Effector memory CD8-positive, alpha-beta T cell (primary cell): ENCODE data around the gene RFPL3.
A peak's percentile ranks its signal among the peaks of the same experiment; 100 is the strongest.
"Not testable (repeated sequence)": the region's sequence is repeated elsewhere in the genome, so short reads cannot be mapped to it uniquely, and the experiment has no call there.

Experiments
- ATAC-seq: fragments of 150-1000 bp; cut with Tn5 transposase; replicated peaks from 2 replicates; pipeline ENCODE4 v1.10.0; 2021; ENCODE audit warnings: mild to moderate bottlenecking, moderate library complexity
- DNase-seq, 3 experiments: peaks; one replicate each; pipeline ENCODE4 v3.0.0; 2021
- H3K27ac Mint-ChIP-seq, 2 donors: one replicate each; pipeline ENCODE4 v1.8.0; 2022; ENCODE audit warnings: mild to moderate bottlenecking in 2 of 2, mixed read lengths in 2 of 2, moderate library complexity in 2 of 2
- H3K27me3 Mint-ChIP-seq, 2 donors: one replicate each; pipeline ENCODE4 v1.8.0; 2022; ENCODE audit warnings: mixed read lengths in 2 of 2
- H3K36me3 Mint-ChIP-seq: one replicate; pipeline ENCODE4 v1.8.0; 2022; ENCODE audit warnings: mild to moderate bottlenecking, moderate library complexity, mixed read lengths; ENCODE audit not compliant: insufficient read depth
- H3K4me1 Mint-ChIP-seq, 2 donors: one replicate each; pipeline ENCODE4 v1.8.0; 2022; ENCODE audit warnings: low read depth in 2 of 2, mixed read lengths in 2 of 2
- H3K4me3 Mint-ChIP-seq, 2 donors: one replicate each; pipeline ENCODE4 v1.8.0; 2022; ENCODE audit warnings: mild to moderate bottlenecking in 2 of 2, mixed read lengths in 2 of 2, moderate library complexity in 2 of 2
- H3K9me3 Mint-ChIP-seq, 2 donors: one replicate each; pipeline ENCODE4 v1.8.0; 2022; ENCODE audit warnings: mixed read lengths in 2 of 2

Gene RFPL3

DNA sequence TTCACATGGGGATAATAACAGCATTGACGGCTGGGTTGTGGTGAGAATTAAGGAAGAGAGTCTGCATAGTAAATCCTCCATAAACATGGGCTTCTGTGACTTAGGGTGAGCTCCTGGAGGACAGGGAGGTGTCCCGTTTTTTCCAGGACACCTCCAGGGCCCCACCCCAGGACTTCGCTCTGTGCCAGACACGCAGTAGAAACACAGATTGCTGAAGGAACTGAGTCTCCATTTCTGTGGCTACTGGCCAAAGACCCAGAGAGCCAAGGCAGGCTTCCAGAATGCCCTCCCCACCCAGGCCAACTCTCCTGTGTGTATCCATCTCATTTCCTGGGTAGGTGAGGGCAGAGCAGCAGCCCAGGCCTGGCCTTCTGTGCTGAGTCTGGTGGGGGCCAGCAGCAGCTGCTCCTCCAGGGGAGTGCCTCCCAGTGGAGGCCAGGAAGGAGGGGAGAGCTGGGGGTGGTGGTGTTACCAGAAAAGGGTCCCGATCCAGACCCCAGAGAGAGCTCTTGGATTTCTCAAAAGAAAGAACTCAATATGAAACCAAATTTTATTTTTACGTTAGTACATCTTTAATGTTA, 9.5 kb upstream of the RFPL3 start:
- no peak overlapping the region for H3K4me3 Mint-ChIP-seq
- no peaks in the 10 kb centered on the region for H3K4me1 Mint-ChIP-seq
- ATAC-seq (no peak), DNase-seq (no peak)
- H3K9me3 Mint-ChIP-seq: no peaks in the 10 kb centered on the region
- no peaks in the 10 kb centered on the region for H3K36me3 Mint-ChIP-seq
- H3K27me3 Mint-ChIP-seq: peaks cover 16 to 44% of the 10 kb centered on the region in 2 donors
- no peak overlapping the region for H3K27ac Mint-ChIP-seq

DNA sequence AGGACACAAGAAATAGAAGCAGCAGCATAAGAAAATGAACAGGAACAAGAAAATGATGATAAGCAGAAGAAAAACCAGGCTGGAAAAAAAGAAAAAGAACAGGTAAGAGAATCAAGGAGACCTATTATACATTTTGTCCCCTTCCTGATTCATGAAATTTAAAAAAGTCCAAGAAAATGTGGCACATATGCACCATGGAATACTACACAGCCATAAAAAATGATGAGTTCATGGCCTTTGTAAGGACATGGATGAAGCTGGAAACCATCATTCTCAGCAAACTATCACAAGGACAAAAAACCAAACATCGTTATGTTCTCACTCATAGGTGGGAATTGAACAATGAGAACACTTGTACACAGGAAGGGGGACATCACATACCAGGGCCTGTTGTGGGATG, 5.8 kb upstream of the RFPL3 start:
- not testable (repeated sequence) for H3K4me3 Mint-ChIP-seq, H3K9me3 Mint-ChIP-seq, H3K36me3 Mint-ChIP-seq, ATAC-seq, DNase-seq, H3K4me1 Mint-ChIP-seq, H3K27ac Mint-ChIP-seq
- H3K27me3 Mint-ChIP-seq: peaks cover 0 to 32% of the 10 kb centered on the region in 2 donors

DNA sequence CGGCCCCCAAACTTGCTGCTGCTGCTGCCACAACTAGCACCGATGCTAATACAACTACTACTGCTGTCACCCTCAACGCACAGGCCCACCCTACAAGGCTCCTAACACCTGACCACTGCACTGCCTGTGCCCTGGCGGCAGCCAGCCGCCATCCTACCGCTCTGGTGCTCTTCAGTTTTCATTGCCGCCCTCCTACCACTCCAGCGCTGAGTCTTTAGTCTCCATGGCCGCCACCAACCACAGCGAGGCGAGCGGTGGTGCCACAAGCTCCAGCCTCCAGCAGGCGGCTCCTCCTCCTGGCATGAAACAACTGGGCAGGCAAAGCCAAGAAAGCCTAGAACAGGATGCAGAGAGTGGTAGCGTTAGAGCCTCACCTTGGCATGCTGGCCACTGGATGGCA, 5.0 kb upstream of the RFPL3 start:
- ATAC-seq: no peak
- no peaks in the 10 kb centered on the region for H3K9me3 Mint-ChIP-seq

DNA sequence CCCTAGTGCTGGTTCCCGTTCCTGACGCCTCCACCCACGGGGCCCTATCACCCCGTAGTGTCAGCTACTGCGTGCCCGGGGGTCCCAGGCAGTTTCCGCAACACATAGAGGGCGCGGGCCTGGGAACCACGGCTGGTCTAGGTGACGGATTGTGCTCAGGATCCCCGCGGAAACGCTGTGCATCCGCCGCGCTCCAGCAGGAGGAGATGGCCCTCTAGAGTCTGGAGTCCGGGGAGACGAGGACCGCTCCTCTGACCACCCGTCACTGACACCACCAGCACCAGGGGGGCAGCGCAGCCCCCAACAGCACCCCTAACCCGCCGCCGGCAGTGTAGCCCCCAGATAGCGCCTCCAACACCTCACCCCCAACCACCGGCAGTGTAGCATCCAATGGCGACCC, 4.4 kb upstream of the RFPL3 start:
- H3K36me3 Mint-ChIP-seq: no peaks in the 10 kb centered on the region
- DNase-seq (no peak), ATAC-seq (no peak)
- no peak overlapping the region for H3K27ac Mint-ChIP-seq
- no peaks in the 10 kb centered on the region for H3K4me1 Mint-ChIP-seq
- peaks cover 0 to 40% of the 10 kb centered on the region in 2 donors for H3K27me3 Mint-ChIP-seq
- no peak overlapping the region for H3K4me3 Mint-ChIP-seq
- no peaks in the 10 kb centered on the region for H3K9me3 Mint-ChIP-seq

More for the DNA sequence above, 5.0 kb upstream of the RFPL3 start:
- Mint-ChIP-seq H3K27ac (no peak overlapping the region), H3K4me1 (no peaks in the 10 kb centered on the region), H3K27me3 (peaks cover 0 to 40% of the 10 kb centered on the region in 2 donors), H3K4me3 (no peak overlapping the region), H3K36me3 (no peaks in the 10 kb centered on the region)
- DNase-seq: no peak

GRCh38 chr22:32353840-32354239, 3.8 kb upstream of the RFPL3 start:
- Mint-ChIP-seq H3K4me3 (no peak overlapping the region), H3K27ac (no peak overlapping the region), H3K36me3 (no peaks in the 10 kb centered on the region), H3K4me1 (no peaks in the 10 kb centered on the region), H3K27me3 (peaks cover 0 to 40% of the 10 kb centered on the region in 2 donors), H3K9me3 (no peaks in the 10 kb centered on the region)
- ATAC-seq (no peak), DNase-seq (no peak)

- Mint-ChIP-seq H3K9me3 (no peaks in the 10 kb centered on the region), H3K36me3 (no peaks in the 10 kb centered on the region), H3K27ac (no peak overlapping the region), H3K4me1 (no peaks in the 10 kb centered on the region), H3K27me3 (peaks cover 0 to 40% of the 10 kb centered on the region in 2 donors), H3K4me3 (no peak overlapping the region)
- no peak for DNase-seq
- no peak for ATAC-seq
Measured at GRCh38 chr22:32354360-32355351, 3.0 kb upstream of the RFPL3 start.

- Mint-ChIP-seq H3K27me3 (peaks cover 0 to 40% of the 10 kb centered on the region in 2 donors), H3K9me3 (no peaks in the 10 kb centered on the region), H3K4me3 (no peak overlapping the region), H3K27ac (no peak overlapping the region), H3K4me1 (no peaks in the 10 kb centered on the region), H3K36me3 (no peaks in the 10 kb centered on the region)
- no peak for ATAC-seq
- no peak for DNase-seq
Measured at GRCh38 chr22:32355760-32356159, 1.9 kb upstream of the RFPL3 start.

DNA sequence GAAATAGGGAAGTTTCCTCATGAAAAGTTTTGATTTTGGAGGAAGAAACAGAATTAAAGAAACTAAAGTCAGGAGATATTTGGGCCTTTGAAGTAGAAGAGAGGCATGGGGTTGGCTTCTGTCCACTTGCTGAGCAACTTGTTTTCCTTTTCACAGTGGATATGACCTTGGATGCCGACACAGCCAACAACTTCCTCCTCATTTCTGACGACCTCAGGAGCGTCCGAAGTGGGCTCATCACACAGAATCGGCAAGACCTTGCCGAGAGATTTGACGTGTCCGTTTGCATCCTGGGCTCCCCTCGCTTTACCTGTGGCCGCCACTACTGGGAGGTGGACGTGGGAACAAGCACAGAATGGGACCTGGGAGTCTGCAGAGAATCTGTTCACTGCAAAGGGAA, 2.4 kb downstream of the RFPL3 start:
- not testable (repeated sequence) for H3K4me1 Mint-ChIP-seq, H3K36me3 Mint-ChIP-seq, H3K4me3 Mint-ChIP-seq, DNase-seq, H3K27ac Mint-ChIP-seq, H3K9me3 Mint-ChIP-seq, ATAC-seq
- H3K27me3 Mint-ChIP-seq: peaks cover 15 to 19% of the 10 kb centered on the region in 2 donors

GRCh38 chr22:32361257-32361656, 3.6 kb downstream of the RFPL3 start:
- Mint-ChIP-seq H3K27ac (no peak overlapping the region), H3K9me3 (no peaks in the 10 kb centered on the region), H3K27me3 (peaks cover 24 to 30% of the 10 kb centered on the region in 2 donors), H3K4me1 (no peaks in the 10 kb centered on the region), H3K4me3 (no peak overlapping the region), H3K36me3 (no peaks in the 10 kb centered on the region)
- ATAC-seq (no peak), DNase-seq (no peak)

DNA sequence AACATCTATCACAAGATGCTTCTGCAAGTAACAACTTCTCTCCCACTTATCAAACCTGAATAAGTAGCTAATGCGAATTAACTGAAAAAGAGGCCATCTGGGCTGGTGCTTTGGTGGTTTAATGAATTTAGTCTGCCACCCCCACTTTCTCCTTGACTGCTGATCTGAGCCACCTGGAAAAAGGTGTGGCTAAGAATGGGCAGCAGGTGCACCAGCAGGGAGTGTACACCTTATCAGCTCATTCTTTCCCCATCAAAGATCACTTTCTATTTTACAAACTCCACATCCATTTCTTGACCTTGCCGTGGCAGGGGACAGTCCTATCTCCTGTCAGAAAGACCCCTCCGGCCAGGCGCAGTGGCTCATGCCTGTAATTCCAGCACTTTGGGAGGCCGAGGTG, 6.5 kb downstream of the RFPL3 start:
- Mint-ChIP-seq H3K4me3 (no peak overlapping the region), H3K9me3 (no peaks in the 10 kb centered on the region), H3K27me3 (peaks cover 19 to 30% of the 10 kb centered on the region in 2 donors), H3K36me3 (no peaks in the 10 kb centered on the region), H3K4me1 (no peaks in the 10 kb centered on the region), H3K27ac (no peak overlapping the region)
- DNase-seq (no peak), ATAC-seq (no peak)

DNA sequence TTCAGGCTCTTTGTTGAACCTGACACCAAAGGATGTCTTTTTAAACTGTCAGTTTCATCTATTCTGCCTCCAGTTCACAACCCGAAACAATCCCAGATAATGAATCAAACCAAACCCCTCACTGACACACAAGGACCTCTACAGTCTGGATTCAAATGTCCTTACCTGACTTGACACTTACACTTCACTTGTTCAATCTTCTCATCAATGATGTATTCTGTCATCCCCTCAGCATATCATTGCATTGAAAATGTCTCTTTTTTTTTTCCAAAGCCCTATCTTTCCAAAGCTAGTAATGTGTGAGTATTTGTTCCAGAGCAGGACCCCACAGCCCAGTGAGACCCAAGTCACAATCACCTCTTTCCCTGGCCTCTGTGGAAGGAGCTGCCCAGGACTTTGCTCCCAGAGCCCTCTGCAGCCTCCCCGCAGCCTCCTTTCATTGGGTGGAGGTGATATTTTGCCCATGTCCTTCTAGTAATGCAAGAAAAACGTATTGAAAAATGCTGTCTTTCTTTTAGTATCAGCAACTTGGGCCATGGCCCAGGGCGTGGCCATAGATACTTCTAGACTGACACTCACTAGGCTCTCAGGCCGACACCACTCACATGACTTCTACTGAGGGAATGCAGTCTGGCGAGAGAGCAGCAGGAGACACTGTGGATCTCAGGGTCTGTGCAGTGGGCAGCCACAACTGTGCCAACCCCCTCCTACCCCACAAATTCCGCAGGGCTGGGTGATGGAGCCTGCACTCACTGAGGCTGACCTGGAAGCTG, 18.2 kb downstream of the RFPL3 start:
- Mint-ChIP-seq H3K36me3 (no peaks in the 10 kb centered on the region), H3K9me3 (no peaks in the 10 kb centered on the region), H3K4me1 (no peaks in the 10 kb centered on the region), H3K27me3 (peaks cover 0 to 10% of the 10 kb centered on the region in 2 donors), H3K4me3 (no peak overlapping the region), H3K27ac (no peak overlapping the region)
- DNase-seq: no peak
- no peak for ATAC-seq

DNA sequence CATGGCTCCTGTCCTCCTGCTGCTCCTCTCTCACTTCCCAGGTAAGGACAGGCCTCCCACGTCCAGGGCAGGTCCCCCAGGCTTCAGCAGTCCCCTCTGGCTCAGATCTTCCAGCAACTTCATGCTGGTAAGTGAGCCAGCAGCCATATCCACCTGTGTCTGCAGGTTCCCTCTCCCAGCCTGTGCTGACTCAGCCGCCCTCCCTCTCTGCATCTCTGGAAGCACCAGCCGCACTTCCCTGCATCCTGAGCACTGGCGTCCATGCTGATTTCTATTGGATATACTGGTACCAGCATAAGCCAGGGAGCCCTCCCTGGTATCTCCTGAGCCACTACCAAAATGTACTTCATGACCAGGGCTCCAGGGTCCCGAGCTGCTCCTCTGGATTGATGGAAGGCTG, 19.0 kb downstream of the RFPL3 start:
- H3K4me1 Mint-ChIP-seq: no peaks in the 10 kb centered on the region
- ATAC-seq (no peak), DNase-seq (no peak)
- peaks cover 0 to 10% of the 10 kb centered on the region in 2 donors for H3K27me3 Mint-ChIP-seq
- H3K9me3 Mint-ChIP-seq: no peaks in the 10 kb centered on the region
- no peak overlapping the region for H3K4me3 Mint-ChIP-seq
- no peak overlapping the region for H3K27ac Mint-ChIP-seq
- H3K36me3 Mint-ChIP-seq: no peaks in the 10 kb centered on the region

- H3K27me3 Mint-ChIP-seq: peaks cover 0 to 10% of the 10 kb centered on the region in 2 donors
Measured at GRCh38 chr22:32378707-32379272, 21.1 kb downstream of the RFPL3 start.

More at GRCh38 chr22:32378707-32379272, 21.1 kb downstream of the RFPL3 start:
- ATAC-seq (no peak), DNase-seq (no peak)
- no peaks in the 10 kb centered on the region for H3K4me1 Mint-ChIP-seq
- no peaks in the 10 kb centered on the region for H3K36me3 Mint-ChIP-seq
- no peak overlapping the region for H3K4me3 Mint-ChIP-seq
- no peaks in the 10 kb centered on the region for H3K9me3 Mint-ChIP-seq
- H3K27ac Mint-ChIP-seq: peak overlapping the region in 1 of 2 donors; percentile 53
